GM10847 (cell line): Measurements from ENCODE around the gene LRRC37A2.
"Not testable (repeated sequence)": the region's sequence is repeated elsewhere in the genome, so short reads cannot be mapped to it uniquely, and the experiment has no call there.

Experiments
- POLR2A ChIP-seq: IDR thresholded peaks from 2 replicates; pipeline ENCODE4 v1.6.1; 2011; ENCODE audit not compliant: insufficient read length; ENCODE audit errors: extremely low read depth

Gene LRRC37A2

DNA sequence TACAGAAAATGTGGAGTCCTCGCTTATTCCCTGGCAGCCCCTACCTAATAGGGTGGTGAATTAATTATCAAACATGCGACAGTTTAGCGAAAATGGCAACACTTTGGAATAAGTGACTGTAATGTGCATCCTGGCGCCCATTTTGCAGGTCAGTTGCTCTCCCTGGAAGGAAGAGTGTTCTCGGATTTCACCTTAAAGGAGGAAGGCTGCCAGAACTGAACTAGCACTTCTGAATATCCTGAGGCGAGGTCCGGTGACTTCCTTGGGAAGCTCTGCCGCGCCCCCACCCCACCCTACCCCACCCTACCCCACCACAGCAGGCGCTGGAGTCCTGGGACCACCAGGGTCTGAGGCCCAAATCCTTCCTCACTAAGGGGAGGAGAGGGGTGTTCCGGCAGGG, at the start of gene LRRC37A2:
TSS of gene LRRC37A2 (plus strand) at position 301 of the 400 bp plus-strand sequence. CDS start 245 bp downstream, outside the sequence.
- not testable (repeated sequence) for TF ChIP-seq POLR2A

- TF ChIP-seq POLR2A = not testable (repeated sequence)
These were observed 67.1 kb downstream of the LRRC37A2 start, which contains the start of gene ARL17A for GRCh38 chr17:46579083-46580075. Gene ARL17A, minus strand, starts transcription at chr17:46579691. Its CDS starts 3,369 bp downstream, at chr17:46576322.

DNA sequence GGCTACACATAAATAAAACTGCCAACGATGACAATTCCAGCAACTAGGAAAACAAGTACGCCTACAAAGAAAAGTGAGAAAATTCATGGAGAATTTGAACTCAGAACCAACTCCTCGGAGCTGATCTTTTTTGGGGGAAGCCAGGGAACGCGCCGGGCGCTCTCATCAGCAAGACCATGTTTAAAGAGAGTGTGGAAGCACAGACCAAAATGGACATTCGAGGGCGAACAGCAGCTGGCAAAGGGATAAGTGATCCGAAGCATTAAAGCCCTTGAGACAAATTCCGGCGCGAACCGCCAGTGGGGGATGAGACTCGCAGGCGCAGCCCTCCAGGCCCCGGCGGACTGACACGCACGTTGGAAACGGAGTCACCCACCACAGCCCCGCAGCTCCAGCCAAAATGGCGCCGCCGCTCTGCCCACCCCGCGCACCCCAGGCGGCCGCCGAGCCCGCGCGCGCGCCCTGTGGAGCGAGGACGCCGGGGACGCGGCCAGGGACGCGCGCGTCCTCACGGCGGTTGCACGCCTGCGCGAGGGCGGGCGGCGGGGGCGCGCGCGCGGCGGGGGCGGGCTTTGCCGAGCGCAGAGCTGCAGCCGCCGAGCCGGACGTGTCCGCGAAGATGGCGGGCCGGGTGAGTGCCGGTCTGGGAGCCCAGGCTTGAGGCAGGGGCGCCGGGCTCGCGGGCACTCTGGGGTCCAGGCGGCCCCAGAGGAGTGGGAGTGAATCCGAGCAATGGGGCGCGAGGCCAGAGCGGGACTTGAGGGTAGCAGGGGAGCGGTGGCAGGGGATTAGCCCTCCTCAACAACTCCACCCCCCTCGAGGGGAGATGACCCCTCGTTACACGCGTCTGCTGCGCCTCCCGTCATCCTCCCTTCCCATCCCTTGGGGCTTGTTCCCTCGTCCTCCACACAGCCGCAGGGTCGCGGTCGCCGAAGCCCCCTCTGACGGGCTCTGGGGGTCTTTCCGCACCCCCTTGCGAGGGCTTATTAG, 78.2 kb downstream of the LRRC37A2 start, which contains the start of gene NSF:
TSS of gene NSF (plus strand) at position 513 of the 990 bp plus-strand sequence. CDS start at position 620, 107 bp downstream.
- not testable (repeated sequence) for TF ChIP-seq POLR2A
